MM.1S (cell line): Measurements from ENCODE around the gene FHOD1.

Experiments
- DNase-seq: peaks from one replicate; pipeline ENCODE4 v3.0.0-alpha.2; 2015
- H2AFZ ChIP-seq: fragments of 300-600 bp; sonication (generic); 2 replicates; pipeline ENCODE4 v1.6.0; 2016; ENCODE audit warnings: antibody characterized with exemption, low read length
- H3F3A ChIP-seq: fragments of 300-600 bp; sonication (generic); 2 replicates; pipeline ENCODE4 v1.6.1; 2016; ENCODE audit warnings: mild to moderate bottlenecking, antibody characterized with exemption, low read length, moderate library complexity, mixed read lengths; ENCODE audit not compliant: insufficient read depth
- H3K27ac ChIP-seq: fragments of 300-600 bp; sonication (generic); 2 replicates; pipeline ENCODE4 v1.5.1; 2016; ENCODE audit warnings: mild to moderate bottlenecking, low read length
- H3K27me3 ChIP-seq: fragments of 300-600 bp; sonication (generic); replicated peaks from 2 replicates; pipeline ENCODE4 v1.6.0; 2016; ENCODE audit warnings: low read length; ENCODE audit not compliant: insufficient read depth
- H3K36me3 ChIP-seq: fragments of 300-600 bp; sonication (generic); replicated peaks from 2 replicates; pipeline ENCODE4 v1.6.1; 2016; ENCODE audit warnings: mild to moderate bottlenecking, low read length, mixed read lengths; ENCODE audit not compliant: insufficient read depth
- H3K4me1 ChIP-seq: fragments of 300-600 bp; sonication (generic); 2 replicates; pipeline ENCODE4 v1.6.1; 2016; ENCODE audit warnings: low read length, mixed read lengths
- H3K4me2 ChIP-seq: fragments of 300-600 bp; sonication (generic); 2 replicates; pipeline ENCODE4 v1.6.0; 2016; ENCODE audit warnings: low read depth, low read length
- H3K4me3 ChIP-seq: fragments of 300-600 bp; sonication (generic); 2 replicates; pipeline ENCODE4 v1.5.1; 2016; ENCODE audit warnings: low read length, mixed read lengths
- H3K79me2 ChIP-seq: fragments of 300-600 bp; sonication (generic); 2 replicates; pipeline ENCODE4 v1.6.1; 2016; ENCODE audit warnings: mixed run types, low read length, mixed read lengths
- H3K9ac ChIP-seq: fragments of 300-600 bp; sonication (generic); 2 replicates; pipeline ENCODE4 v1.6.1; 2016; ENCODE audit warnings: low read length, mixed read lengths
- H3K9me2 ChIP-seq: fragments of 300-600 bp; sonication (generic); replicated peaks from 2 replicates; pipeline ENCODE4 v1.6.1; 2016; ENCODE audit warnings: mild to moderate bottlenecking, low read length, mixed read lengths; ENCODE audit not compliant: insufficient read depth
- H3K9me3 ChIP-seq: fragments of 300-600 bp; sonication (generic); replicated peaks from 2 replicates; pipeline ENCODE4 v1.6.1; 2016; ENCODE audit warnings: mild to moderate bottlenecking, low read length, mixed read lengths; ENCODE audit not compliant: insufficient read depth
- H4K20me1 ChIP-seq: fragments of 300-600 bp; sonication (generic); 2 replicates; pipeline ENCODE4 v1.6.1; 2016; ENCODE audit warnings: mild to moderate bottlenecking, low read length, moderate library complexity, mixed read lengths; ENCODE audit not compliant: insufficient read depth
- EZH2 ChIP-seq: fragments of 300-600 bp; sonication (generic); optimal IDR thresholded peaks from 2 replicates; pipeline ENCODE3; 2017; ENCODE audit warnings: low read depth, mild to moderate bottlenecking, antibody characterized with exemption, low read length, mixed read lengths
- EZH2phosphoT487 ChIP-seq: fragments of 300-600 bp; sonication (generic); IDR thresholded peaks from 2 replicates; pipeline ENCODE4 v1.6.1; 2018; ENCODE audit warnings: antibody characterized with exemption, low read length
- TF ChIP-seq, protein P1 (sequence below): fragments of 300-600 bp; sonication (generic); IDR thresholded peaks from 2 replicates; pipeline ENCODE4 v1.5.1; 2016; ENCODE audit warnings: antibody characterized with exemption, low read length, mixed read lengths

FHOD1 gene

DNA sequence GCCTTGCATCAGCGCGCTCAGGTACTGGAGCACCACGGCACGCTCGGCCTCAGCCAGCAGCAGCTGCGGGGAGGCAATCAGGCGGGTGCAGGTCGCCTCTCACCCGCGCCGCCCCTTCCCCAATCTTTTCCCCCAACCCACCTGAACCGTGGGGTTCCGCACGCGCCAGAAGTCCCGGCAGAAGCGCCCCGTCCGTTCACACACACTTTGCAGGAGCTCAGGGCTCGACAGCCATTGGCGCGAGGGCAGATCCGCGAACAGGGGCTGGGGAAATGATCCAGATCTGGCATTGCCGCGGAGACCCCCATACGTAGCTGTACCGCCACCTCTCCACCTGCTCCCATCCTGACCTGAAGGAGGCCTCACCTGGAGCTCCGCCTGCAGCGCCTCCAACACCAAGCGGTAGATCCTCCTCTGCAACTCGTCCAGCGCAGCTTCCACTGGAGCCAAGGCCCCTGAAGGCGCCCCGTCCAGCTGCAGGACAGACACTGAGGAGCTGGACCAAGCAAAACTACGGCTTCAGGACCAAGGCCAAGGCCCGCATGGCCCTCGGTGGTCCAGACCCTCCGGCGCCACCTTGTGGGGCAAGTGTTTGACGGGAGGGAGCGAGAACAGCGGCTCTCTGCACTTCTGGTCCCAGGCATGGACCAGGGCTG lies 62.2 kb downstream of the FHOD1 start:
- peaks cover 13% of the 10 kb centered on the region for H3K27me3 ChIP-seq
- H3K79me2 ChIP-seq: peaks cover 17% of the 10 kb centered on the region
- no peak overlapping the region for H2AFZ ChIP-seq
- peak overlapping the region; percentile 83; the same call in 1 of the 2 replicates for H3K4me3 ChIP-seq
- no peak overlapping the region for H3K27ac ChIP-seq
- peaks cover 16% of the 10 kb centered on the region for H3K4me1 ChIP-seq
- TF ChIP-seq EZH2: no peak
- TF ChIP-seq, protein P1, sequence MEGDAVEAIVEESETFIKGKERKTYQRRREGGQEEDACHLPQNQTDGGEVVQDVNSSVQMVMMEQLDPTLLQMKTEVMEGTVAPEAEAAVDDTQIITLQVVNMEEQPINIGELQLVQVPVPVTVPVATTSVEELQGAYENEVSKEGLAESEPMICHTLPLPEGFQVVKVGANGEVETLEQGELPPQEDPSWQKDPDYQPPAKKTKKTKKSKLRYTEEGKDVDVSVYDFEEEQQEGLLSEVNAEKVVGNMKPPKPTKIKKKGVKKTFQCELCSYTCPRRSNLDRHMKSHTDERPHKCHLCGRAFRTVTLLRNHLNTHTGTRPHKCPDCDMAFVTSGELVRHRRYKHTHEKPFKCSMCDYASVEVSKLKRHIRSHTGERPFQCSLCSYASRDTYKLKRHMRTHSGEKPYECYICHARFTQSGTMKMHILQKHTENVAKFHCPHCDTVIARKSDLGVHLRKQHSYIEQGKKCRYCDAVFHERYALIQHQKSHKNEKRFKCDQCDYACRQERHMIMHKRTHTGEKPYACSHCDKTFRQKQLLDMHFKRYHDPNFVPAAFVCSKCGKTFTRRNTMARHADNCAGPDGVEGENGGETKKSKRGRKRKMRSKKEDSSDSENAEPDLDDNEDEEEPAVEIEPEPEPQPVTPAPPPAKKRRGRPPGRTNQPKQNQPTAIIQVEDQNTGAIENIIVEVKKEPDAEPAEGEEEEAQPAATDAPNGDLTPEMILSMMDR: peak; percentile 90
- H3K9me2 ChIP-seq: no peaks in the 10 kb centered on the region
- no peaks in the 10 kb centered on the region for H3K9me3 ChIP-seq
- H4K20me1 ChIP-seq: no peaks in the 10 kb centered on the region
- DNase-seq: peak; percentile 76
- no peaks in the 10 kb centered on the region for H3K36me3 ChIP-seq
- peak overlapping the region; percentile 87 for H3K4me2 ChIP-seq
- H3F3A ChIP-seq: peaks cover 9% of the 10 kb centered on the region; the same call in 1 of the 2 replicates
- H3K9ac ChIP-seq: no peak overlapping the region

DNA sequence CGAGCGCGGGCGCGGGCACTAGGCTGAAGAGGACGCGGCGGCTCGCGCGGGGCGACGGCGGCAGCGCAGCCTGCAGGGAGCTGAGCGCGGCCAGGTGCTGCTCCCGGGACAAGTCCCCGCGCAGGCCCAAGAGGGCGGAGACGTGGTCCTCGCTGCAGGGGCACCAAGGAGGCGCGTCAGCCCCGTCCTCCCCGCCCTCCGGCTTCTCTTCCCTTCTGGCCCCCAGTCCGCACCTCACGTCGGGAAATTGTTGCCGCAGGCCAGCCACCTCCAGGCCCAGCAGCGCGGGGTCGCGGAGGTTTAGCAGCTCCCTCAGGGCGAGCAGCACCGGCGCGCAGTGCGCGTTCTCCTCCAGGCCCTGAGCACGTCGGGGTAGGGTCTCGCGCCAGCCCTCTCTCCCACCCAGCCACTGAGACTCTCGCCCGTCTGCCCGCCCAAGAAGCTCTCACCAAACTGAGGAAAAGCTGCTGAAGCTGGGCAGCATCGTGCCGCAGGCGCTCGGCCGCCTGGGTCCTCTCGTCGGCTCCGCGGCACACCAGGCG lies 62.8 kb downstream of the FHOD1 start:
- peak overlapping the region; percentile 74 for H2AFZ ChIP-seq
- peak overlapping the region; percentile 83 for H3K4me3 ChIP-seq
- peak overlapping the region; percentile 87; the same call in 1 of the 2 replicates for H3K9ac ChIP-seq
- peak overlapping the region; percentile 78; the same call in 1 of the 2 replicates for H3K27ac ChIP-seq
- H3K4me1 ChIP-seq: peaks cover 16% of the 10 kb centered on the region
- H3K9me3 ChIP-seq: no peaks in the 10 kb centered on the region
- peak overlapping the region; percentile 87 for H3K4me2 ChIP-seq
- peaks cover 9% of the 10 kb centered on the region; the same call in 1 of the 2 replicates for H3F3A ChIP-seq
- H3K9me2 ChIP-seq: no peaks in the 10 kb centered on the region
- DNase-seq: peak; percentile 36
- no peaks in the 10 kb centered on the region for H3K36me3 ChIP-seq
- peaks cover 13% of the 10 kb centered on the region for H3K27me3 ChIP-seq
- no peaks in the 10 kb centered on the region for H4K20me1 ChIP-seq
- H3K79me2 ChIP-seq: peaks cover 17% of the 10 kb centered on the region
- TF ChIP-seq, protein P1: no peak
- TF ChIP-seq EZH2phosphoT487 (no peak), EZH2 (no peak)

DNA sequence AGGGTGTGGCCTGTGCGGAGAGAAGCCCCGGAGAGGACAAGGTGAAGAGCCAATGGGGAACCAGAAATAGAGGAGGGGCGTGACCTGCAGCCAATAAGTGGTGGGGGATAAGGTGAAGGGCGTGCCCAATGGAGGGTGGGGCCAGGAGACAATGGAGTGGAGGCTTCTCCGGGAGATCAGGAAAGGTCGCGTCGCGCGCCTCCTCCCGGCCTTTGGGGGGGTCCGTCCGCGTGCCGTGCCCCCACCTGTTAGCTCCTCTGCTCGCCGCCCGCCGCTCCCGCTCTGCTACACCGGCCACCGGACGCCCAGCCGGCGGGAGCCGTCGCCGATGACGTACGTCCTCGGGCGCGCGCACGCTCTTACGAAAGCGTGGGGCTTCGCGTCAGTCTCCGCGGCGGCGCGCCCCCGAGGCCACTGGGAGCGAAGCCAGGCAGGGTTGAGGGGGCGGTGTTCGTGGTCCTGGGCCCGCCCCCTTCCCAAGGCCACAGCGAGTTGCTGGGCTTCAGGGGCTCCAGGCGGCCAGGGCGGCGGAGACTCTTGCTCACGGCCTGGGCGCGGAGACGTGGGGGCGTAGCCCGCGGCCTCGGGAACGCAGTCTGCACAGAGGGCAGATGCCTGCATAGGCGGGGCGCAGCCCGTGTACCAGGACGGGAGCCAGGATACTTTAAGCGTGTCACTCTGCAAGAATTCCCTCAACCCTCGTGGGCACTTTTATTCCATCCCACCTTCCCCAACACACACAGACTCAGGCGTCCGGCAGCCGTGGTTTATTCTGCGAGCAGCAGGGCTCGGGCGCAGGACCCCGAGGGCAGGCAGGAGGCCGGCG lies 63.4 kb downstream of the FHOD1 start, which contains the start of gene MATCAP1:
MATCAP1 (minus strand) TSS at position 337 of the 826 bp plus-strand sequence. CDS start 3,353 bp downstream, outside the sequence.
- H3K9me3 ChIP-seq: no peaks in the 10 kb centered on the region
- no peaks in the 10 kb centered on the region for H4K20me1 ChIP-seq
- peak within 1 kb of the TSS; percentile 78; the same call in 1 of the 2 replicates for H3K27ac ChIP-seq
- H2AFZ ChIP-seq: peak within 1 kb of the TSS; percentile 79
- H3K27me3 ChIP-seq: peaks cover 13% of the 10 kb centered on the region
- peak within 1 kb of the TSS; percentile 87 for H3K4me2 ChIP-seq
- H3F3A ChIP-seq: peaks cover 9% of the 10 kb centered on the region; the same call in 1 of the 2 replicates
- DNase-seq: peak; percentile 97
- TF ChIP-seq, protein P1: no peak
- TF ChIP-seq EZH2phosphoT487: no peak
- no peak for TF ChIP-seq EZH2
- H3K36me3 ChIP-seq: no peaks in the 10 kb centered on the region
- H3K4me1 ChIP-seq: peaks cover 19% of the 10 kb centered on the region
- H3K4me3 ChIP-seq: peak within 1 kb of the TSS; percentile 83
- H3K9ac ChIP-seq: peak within 1 kb of the TSS; percentile 87
- H3K9me2 ChIP-seq: no peaks in the 10 kb centered on the region
- peaks cover 17% of the 10 kb centered on the region for H3K79me2 ChIP-seq
